NCI-H2196 treated with DMSO at 0.1 percent for 48 hours (cell line): Measurements from ENCODE around the gene TRIP10.
"Not testable (repeated sequence)": the region's sequence is repeated elsewhere in the genome, so short reads cannot be mapped to it uniquely, and the experiment has no call there.

Experiments
- DNase-seq: peaks from one replicate; lab custom pipeline; 2025; ENCODE audit not compliant: unreplicated experiment; lab: John Stamatoyannopoulos, UW

TRIP10 gene

DNA sequence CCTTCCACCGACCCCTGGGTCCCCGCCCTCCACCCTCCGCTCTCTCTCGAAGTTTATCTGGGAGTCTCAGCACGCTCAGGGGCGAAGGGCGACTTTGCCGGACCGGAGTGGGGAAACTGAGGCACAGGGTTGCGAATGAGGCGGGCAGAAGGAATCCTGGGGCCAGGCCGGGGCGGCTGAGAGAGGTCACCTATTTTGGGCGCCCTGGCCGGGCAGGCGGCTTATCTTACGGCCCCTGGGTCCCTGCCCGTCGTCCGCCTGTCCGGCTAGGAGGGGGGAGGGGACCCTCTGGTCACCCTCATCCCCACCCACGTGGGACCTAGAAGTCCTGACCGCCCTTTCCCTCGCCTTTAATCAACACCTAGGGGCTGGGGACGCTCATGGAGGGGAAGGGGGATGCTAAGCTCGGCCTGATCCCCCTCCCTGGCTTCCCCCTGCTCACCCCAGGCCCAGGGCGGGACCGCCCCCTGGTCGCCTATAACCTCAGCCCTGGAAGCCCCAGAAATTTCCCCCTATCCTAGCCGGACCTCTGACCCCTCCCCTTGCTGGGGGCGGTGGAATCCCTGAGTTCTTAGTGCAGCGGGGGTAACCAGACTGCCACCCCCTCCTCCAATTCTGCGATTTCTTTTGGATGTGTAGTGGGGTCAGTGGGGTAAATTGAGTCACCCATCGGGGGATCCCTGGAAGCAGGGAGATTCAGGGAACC lies 556 bp downstream of the TRIP10 start:
- no peak for DNase-seq

DNA sequence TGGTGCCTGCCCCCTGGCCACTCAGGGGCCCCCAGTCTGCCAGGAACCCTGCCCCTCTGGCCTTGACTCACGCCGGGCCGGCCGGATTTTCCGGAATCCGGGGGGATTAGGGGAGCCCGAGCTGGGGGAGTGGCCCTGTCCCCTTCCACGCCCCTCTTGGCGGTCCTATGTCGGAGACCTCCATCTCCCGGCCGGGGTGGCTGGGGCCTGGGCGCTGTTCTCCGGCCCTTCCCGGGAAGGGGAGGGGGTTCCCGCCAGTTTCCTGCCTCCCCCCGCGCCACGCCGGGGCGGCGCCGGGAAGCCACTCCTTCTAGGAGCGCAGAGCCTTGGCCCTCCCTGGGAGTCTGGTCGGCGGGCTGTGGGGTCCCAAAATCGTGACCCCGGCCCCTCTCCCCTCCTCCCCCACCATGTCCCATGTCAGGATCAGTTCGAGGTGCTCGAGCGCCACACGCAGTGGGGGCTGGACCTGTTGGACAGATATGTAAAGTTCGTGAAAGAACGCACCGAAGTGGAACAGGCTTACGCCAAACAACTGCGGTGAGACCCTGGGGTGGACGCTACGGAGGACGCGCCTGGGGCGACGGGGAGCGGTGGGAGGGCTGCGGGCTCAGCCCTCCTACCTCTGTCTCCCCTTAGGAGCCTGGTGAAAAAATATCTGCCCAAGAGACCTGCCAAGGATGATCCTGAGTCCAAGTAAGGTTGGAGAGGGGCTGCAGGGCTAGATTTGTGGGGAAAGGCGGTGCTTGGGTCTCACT lies 1.3 kb downstream of the TRIP10 start:
- DNase-seq = no peak

GRCh38 chr19:6743066-6743465 lies 3.6 kb downstream of the TRIP10 start:
- DNase-seq = no peak

- no peak for DNase-seq
Measured at GRCh38 chr19:6743714-6744380, 4.4 kb downstream of the TRIP10 start.

DNA sequence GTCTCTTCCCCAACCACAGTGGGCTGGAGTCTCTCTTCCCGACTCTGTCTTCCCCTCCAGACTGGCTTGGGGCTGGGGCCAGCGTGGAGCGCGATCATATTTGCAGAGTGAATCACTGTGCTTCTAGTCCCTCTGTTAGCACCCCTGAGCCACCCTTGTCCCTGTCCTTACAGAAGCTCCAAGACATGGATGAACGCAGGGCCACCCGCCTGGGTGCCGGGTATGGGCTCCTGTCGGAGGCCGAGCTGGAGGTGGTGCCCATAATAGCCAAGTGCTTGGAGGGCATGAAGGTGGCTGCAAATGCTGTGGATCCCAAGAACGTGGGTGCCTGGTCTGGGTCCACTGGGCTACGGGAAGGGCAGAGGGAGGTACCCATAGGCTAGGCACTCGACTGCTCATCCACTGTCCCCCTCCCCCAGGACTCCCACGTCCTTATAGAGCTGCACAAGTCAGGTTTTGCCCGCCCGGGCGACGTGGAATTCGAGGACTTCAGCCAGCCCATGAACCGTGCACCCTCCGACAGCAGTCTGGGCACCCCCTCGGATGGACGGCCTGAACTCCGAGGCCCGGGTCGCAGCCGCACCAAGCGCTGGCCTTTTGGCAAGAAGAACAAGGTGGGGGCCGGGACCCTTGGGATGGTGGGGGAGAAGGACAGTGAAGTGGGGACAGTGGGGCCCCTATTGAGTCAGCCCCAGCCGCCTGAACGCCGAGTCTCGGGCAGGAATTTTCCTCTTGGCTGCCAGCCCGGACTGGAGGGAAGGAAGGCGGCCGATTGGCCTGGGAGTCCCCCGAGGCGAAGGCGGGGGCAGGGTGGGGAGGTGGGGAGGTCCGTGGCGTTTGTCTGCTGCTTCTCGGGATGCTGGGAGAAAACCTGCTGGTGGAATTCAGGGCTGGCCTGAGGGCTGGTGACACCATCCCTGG lies 5.2 kb downstream of the TRIP10 start:
- no peak for DNase-seq

GRCh38 chr19:6745965-6746364 lies 6.5 kb downstream of the TRIP10 start:
- DNase-seq = no peak

GRCh38 chr19:6748543-6748942 lies 9.1 kb downstream of the TRIP10 start:
- not testable (repeated sequence) for DNase-seq

GRCh38 chr19:6750062-6750461 lies 10.6 kb downstream of the TRIP10 start:
- DNase-seq = no peak

DNA sequence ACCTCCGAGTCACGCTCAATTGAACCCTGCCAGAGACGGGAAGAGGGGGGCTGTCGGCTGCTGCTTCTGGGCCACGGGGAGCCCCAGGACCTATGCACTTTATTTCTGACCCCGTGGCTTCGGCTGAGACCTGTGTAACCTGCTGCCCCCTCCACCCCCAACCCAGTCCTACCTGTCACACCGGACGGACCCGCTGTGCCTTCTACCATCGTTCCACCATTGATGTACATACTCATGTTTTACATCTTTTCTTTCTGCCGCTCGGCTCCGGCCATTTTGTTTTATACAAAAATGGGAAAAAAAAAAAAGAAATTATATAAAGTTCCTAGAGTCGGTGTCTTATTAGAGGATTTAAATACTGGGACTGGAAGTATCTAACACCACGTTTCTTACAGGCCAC lies 11.7 kb downstream of the TRIP10 start:
- DNase-seq = no peak

DNA sequence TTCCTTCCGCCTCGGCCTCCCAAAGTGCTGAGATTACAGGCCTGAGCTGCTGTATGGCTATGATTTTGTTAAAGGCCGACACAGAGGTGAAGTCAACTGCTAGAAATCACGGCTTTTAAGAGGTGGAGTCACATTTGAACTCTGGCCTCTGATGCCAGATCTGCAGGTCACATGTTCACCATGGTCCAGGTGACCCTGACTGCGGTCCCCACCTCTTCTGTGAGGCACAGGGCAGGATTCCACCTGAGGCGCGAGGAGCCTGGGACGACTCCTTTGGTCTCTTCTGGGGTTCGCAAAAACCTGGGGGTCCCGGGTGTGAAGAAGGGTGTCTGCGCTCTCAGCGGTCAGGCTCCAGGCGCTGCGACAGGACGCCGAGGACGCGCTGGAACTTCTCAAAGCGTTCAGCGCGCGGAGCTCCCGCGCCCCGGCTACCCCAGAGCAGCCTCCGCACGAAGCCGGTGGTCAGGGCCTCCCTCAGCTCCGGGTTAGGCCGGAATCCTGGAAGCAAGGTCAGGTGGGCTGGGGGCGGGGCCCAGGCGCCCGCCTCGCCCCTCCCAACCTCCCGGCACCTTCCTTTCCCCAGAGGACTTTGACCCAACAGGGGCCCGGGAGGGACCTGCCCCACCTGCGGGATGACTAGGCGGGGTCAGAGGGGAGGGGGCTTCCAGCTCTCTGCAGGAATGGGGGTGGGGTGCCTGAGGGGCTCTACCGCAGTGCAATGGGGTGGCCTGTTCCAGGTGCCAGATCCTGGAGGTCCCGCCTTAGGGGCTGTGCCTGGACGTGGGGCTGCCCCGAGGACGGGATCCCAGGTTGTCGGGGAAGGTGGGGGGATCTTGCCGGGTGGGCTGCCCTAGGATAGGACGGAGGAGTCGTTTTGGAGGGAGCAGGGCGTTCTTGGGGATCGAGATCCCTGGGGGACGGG lies 13.0 kb downstream of the TRIP10 start:
- no peak for DNase-seq

DNA sequence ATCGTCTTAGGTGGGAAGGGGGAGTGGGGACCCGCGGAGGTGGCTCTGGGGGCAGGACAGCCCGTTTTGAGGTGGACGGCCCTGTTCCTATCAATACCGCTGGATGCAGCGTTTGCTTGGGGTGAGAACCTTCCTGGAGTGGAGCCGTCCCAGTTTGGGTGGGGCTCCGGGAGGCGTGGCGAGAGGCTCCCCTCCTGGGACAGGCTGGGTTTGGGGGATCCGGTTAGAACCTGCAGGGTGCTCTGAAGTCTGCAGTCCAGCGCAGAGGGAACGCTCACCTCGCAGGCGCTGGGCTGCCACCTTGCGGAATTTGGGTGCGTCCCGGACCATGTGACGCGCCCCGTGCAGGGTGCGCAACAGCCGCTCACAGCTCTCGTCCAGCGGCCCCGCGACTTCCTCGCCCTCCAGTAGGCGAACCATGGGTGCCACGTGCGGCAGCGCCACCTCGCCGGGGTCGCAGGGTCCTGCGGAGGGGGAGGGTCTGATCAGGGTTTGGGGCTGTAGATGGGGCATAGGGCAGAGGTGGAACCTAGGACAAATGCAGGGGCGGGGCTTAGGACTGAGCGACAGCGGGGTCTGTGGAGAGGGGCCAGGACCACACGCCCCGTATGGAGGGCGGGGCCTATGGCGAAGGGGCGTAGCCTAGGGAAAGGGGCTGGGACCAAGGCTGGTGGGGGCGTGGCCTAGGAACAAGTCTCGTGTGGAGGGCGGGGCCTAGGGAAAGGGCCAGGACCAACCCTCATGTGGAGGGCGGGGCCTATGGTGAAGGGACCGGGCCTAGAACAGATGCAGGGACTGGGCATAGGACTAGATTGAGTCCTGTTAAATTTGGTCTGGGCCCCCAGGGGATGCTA lies 13.9 kb downstream of the TRIP10 start:
- DNase-seq = no peak

GRCh38 chr19:6754136-6754535 lies 14.7 kb downstream of the TRIP10 start:
- DNase-seq = no peak

DNA sequence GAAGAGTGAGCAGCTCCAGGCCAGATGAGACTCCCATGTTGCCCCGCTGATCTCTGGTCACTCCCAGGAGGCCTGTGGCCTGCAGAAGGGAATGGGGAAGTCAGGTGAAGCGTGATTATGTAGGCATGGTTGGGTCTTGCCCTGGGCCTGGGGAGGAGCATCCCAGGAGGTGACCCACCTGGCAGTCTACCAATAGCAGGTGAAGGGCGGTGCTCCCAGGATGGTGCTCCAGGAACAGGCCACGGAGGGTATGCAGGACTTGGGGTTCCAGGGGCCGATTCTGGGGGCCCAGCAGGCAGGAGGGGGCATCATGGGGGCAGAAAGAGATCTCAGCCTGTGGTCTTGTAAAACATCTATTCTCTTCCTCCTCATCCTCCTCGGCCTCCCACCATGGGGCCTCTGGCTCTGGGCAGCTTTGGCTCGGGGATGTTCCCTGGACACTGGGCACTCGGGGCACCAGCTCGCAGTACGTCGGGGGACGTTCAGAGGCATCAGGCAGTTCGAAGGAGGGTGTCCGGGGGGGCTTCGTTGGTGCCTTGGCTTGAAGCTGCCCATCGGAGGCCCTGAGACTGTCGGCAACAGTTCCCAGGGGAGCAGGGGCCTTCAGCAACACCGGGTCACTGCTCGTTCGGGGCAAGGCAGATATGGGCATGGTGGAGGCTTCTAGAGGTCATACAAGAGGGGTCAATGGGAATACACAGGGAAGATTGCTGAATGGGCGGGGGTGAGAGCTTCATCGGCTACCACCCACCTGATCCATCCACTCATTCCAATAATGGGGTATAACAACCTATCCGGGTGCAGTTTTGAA lies 15.4 kb downstream of the TRIP10 start:
- DNase-seq = no peak

- no peak for DNase-seq
Measured at GRCh38 chr19:6760606-6761005, 21.1 kb downstream of the TRIP10 start.

GRCh38 chr19:6761053-6761676 lies 21.7 kb downstream of the TRIP10 start:
- DNase-seq = no peak

DNA sequence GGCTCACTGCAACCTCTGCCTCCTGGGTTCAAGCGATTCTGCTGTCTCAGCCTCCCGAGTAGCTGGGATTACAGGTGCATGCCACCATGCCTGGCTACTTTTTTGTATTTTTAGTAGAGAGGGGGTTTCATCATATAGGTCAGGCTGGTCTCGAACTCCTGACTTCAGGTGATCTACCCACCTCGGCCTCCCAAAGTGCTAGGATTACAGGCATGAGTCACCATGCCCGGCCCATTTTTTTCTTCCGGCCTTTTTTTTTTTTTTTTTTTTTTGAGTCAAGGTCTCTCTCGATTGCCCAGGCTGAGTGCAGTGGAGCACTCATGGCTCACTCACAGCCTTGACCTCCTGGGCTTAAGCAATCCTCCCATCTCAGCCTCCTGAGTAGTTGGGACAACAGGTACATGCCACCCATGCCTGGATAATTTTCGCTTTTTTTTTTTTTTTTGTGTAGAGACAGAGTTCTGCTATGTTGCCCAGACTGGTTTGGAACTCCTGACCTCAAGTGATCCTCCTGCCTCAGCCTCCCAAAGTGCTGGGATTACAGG lies 22.8 kb downstream of the TRIP10 start:
- DNase-seq = not testable (repeated sequence)

GRCh38 chr19:6765738-6766356 lies 26.4 kb downstream of the TRIP10 start:
- no peak for DNase-seq
